SK-N-DZ (cell line): Measurements from ENCODE around the gene CFAP107.
"Not testable (repeated sequence)": the region's sequence is repeated elsewhere in the genome, so short reads cannot be mapped to it uniquely, and the experiment has no call there.

Experiments
- DNase-seq: peaks from one replicate; pipeline ENCODE4 v3.0.0-alpha.2; 2015; ENCODE audit warnings: low spot score

Gene CFAP107

GRCh38 chr1:12778061-12778460, 32.1 kb downstream of the CFAP107 start:
- DNase-seq = no peak

GRCh38 chr1:12778907-12779306, 32.9 kb downstream of the CFAP107 start:
- no peak for DNase-seq

- DNase-seq = not testable (repeated sequence)
Observed at GRCh38 chr1:12781488-12781887, 35.5 kb downstream of the CFAP107 start.

DNA sequence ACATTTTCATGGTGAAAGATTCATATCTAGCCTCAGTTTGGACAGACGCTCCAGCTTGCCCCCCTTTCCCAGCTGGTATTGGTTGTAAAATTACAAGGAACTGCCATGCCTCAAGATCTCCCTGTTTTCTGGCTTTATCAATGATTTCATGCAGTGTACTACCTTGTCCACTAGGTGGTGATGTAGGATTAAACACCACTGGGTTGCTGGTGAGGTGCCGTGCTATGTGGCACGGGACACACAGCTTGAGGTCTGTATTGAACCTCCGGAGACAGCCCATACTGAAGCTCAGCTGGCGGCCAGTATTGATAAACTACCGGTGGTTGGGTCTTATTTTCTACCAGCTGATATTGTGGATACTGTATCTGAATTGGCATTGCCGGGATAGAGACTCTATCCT, 37.8 kb downstream of the CFAP107 start:
- not testable (repeated sequence) for DNase-seq

- not testable (repeated sequence) for DNase-seq
Observed at GRCh38 chr1:12784729-12785128, 38.7 kb downstream of the CFAP107 start.

- DNase-seq = not testable (repeated sequence)
Observed at GRCh38 chr1:12791097-12791496, 45.1 kb downstream of the CFAP107 start, which contains the start of gene PRAMEF1. Gene PRAMEF1 (plus strand): TSS chr1:12791397. CDS start chr1:12793228, 1,831 bp downstream.

- no peak for DNase-seq
Observed at GRCh38 chr1:12798911-12799310, 52.9 kb downstream of the CFAP107 start.

- no peak for DNase-seq
Observed at GRCh38 chr1:12799730-12800129, 53.7 kb downstream of the CFAP107 start.

DNA sequence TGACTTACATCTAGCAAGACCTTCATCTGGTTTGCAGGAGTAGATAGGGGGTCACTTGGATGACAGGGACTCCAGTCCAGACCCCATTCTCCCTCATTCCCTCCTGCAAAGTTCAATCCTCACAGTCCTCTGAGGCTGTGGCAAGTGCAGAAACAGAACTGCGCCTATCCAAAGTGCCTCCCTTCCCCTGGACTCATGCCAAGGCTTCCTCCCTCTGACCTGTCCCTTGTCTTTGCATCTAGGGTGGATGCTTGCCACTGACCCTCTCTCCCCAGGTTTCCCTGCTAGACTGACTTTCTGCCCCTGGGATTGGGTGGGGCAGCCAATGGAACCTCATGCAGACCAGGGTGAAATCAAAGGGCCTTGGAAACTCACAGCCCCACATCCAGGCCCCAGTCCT, 63.9 kb downstream of the CFAP107 start:
- DNase-seq = no peak

- DNase-seq = no peak
Observed at GRCh38 chr1:12810691-12811408, 64.8 kb downstream of the CFAP107 start.

DNA sequence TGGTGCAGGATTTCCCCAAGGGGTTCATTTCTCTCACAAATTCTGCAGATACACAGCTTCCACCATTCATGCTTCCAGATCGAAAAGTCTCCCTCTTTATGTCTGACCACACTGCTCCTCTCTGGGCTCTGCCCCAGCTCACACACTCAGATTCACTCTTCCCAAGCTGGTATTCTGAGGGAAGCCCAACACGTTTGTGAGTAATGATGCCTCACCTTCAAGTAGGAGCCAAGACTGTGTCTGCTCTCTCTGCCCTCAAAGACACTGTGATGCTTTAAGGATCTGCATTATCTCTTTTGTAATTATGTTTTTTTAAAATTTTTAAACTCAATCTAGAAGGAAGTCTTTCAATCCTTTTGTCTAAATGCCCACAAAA, 65.4 kb downstream of the CFAP107 start:
- DNase-seq = no peak
